Activated CD8-positive, alpha-beta memory T cell treated with anti-CD3 and anti-CD28 coated beads for 36 hours (primary cell): Measurements from ENCODE around the gene OBSCN. TPM values are rescaled to one million over a fixed set of nuclear protein-coding genes. Genes with fewer than 3 reads are reported as not detected.

Source experiments
- CTCF ChIA-PET: fragments of 350-600 bp; sonication (Branson Sonifier 250); formaldehyde crosslinking; loops from one replicate; lab custom pipeline; 2021; ENCODE audit warnings: antibody characterized with exemption; lab: Charles Lee
- POLR2A ChIA-PET: fragments of 350-600 bp; sonication (Branson Sonifier 250); formaldehyde crosslinking; loops from one replicate; lab custom pipeline; 2021; ENCODE audit warnings: antibody characterized with exemption; lab: Charles Lee
- total RNA-seq, 2 experiments: library from RNA; stranded (reverse); gene quantifications; one replicate each; pipeline ENCODE4 v1.2.3, GENCODE V29; 2021

The OBSCN gene
- total RNA-seq, 2 experiments from 2014 or later = 8.3 to 10.1 TPM

DNA sequence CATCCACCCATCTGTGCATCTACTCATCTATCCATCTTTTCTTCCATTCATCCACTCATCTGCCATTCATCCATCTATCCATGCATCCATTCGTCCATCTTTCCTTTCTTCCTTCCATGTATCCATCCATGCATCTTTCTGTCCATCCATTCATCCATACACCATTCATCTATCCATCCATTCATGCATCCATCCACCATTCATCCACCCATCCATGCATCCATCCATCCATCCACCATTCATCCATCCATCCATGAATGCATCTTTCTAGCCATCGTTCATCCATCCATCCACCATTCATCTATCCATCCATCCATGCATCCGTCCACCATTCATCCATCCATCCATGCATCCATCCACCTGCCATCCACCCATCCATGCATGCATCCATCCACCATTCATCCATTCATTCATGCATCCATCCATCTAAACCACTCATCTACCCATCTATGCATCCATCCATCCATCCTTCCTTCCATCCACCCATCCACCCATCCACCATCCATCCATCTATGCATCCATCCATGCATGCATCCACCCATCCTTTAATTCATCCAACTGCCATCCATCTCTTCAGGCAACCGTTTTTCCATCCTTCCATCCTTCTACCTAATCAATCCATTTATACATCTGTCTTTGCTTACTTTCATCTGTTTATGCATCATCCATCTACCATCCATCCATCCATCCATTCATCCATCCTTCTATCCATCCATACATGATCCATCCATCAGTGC is 111.7 kb downstream of the OBSCN start:
- CTCF ChIA-PET = no interaction called here
- POLR2A ChIA-PET = no interaction called here

DNA sequence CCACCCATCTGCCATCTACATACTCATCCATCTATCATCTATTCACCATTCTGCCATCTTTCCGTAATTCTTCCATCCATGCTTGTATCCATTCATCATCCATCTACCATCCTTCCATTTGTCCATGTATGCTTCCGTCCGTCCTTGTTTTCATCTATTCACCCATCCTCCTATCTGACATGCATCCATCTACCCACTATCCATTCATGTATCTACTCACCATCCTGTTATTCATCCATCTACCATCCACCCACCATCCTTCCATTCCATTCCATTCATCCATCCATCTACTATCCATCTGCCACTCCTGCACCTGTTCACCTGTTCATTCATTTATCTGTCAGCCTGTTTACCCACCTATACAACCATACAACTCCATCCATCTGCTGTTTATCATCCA is 112.5 kb downstream of the OBSCN start:
- ChIA-PET POLR2A (no interaction called here), CTCF (no interaction called here)

DNA sequence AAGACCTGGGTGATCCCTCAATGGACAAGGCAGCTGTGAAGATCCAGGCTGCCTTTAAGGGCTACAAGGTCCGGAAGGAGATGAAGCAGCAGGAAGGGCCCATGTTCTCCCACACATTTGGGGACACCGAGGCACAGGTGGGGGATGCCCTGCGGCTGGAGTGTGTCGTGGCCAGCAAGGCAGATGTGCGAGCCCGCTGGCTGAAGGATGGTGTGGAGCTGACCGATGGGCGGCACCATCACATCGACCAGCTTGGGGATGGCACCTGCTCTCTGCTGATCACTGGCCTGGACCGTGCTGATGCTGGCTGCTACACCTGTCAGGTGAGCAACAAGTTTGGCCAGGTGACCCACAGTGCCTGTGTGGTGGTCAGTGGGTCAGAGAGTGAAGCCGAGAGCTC is 113.6 kb downstream of the OBSCN start:
- ChIA-PET CTCF (no interaction called here), POLR2A (no interaction called here)

DNA sequence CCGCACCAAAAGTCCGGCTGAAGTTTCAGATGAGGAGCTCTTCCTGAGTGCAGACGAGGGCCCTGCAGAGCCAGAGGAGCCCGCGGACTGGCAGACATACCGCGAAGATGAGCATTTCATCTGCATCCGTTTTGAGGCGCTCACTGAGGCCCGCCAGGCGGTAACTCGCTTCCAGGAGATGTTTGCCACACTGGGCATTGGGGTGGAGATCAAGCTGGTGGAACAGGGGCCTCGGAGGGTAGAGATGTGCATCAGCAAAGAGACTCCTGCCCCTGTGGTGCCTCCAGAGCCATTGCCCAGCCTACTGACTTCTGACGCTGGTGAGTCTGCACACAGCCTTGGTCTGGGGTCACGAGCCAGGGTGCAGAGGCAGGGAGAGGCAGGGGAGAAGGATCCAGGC is 114.1 kb downstream of the OBSCN start:
- CTCF ChIA-PET = no interaction called here
- POLR2A ChIA-PET = no interaction called here

DNA sequence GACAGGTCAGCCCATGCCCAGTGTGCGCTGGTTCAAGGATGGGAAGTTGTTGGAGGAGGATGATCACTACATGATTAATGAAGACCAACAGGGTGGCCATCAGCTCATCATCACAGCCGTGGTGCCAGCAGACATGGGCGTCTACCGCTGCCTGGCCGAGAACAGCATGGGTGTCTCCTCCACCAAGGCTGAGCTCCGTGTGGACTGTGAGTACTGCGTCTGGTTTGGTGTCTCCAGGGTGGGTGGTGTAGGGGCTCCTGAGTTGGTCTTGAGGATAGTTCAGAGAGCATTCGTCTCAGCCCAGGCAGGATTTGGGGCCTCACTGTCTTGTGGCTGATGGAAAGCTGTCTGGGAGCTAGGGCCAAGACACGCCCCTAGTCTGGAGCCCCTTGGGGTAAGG is 115.6 kb downstream of the OBSCN start:
- ChIA-PET POLR2A (no interaction called here), CTCF (no interaction called here)

DNA sequence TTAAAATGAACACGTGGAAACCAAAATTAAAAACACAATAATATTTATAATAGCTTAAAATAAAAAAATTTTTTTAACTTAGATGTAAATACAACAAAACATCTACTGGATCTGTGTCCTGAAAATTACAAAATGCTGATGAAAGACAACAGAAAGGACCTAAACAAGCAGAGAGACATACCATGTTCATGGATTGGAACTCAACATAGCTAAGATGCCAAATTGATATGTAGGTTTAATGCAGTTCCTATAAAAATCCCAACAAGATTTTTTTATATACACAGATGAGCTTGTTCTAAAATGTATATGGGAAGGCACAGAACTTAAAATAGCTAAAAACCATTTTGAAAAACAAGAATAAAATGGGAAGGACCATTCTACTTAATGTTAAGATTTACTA is 117.4 kb downstream of the OBSCN start:
- POLR2A ChIA-PET = no interaction called here
- CTCF ChIA-PET = no interaction called here

DNA sequence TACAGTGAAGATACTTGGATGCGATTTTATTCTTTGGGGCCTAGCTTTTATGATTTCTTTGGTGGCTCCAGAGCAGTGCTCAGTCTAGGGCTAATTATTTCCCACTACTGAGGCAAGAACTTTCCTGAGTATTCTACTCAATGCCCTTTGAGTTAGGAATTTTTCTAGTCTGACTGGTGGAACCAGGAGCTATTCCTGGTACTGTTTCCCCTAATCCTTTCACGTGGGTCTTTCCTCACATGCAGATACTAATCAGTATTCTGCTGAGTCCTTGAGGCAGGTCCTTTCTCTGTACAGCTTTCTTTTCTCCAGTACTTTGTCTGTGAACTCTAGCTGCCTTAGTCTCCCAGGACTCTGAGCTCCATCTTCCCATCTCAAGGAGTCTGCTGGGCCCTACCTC is 122.0 kb downstream of the OBSCN start:
- ChIA-PET CTCF (no interaction called here), POLR2A (no interaction called here)

DNA sequence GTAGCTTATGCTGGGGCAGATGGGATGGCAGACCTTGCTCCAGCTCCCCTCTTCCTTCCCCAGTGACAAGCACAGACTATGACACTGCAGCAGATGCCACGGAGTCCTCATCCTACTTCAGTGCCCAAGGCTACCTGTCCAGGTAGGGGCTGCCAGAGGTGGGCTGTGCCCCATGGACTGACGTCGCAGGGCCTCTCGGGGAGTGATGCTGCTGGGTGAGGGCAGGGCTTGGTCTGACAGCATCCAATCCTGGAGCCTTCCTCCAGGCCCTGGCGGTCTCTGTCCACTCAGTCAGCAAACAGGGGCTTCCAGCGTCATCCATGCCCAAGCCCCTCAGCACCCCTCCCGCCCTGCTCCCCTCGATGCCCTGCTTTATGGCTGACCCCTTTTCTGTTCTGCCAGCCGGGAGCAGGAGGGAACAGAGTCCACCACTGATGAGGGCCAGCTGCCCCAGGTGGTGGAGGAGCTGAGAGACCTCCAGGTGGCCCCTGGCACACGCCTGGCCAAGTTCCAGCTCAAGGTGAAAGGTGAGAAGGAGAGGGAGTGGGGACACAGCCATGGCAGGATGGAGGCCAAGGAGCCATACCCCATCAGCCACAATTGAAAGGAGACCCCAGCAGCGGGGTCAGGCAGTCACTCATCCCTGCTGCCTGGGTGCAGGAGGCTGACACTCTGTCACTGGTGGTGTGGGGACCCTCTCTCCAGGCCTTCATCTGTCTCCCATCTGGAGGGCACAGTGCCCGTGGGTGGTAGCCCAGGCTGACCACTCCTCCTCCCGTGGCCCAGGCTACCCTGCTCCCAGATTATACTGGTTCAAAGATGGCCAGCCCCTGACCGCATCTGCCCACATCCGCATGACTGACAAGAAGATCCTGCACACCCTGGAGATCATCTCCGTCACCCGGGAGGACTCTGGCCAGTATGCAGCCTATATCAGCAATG is 125.2 kb downstream of the OBSCN start:
- POLR2A ChIA-PET = no interaction called here
- CTCF ChIA-PET = no interaction called here

DNA sequence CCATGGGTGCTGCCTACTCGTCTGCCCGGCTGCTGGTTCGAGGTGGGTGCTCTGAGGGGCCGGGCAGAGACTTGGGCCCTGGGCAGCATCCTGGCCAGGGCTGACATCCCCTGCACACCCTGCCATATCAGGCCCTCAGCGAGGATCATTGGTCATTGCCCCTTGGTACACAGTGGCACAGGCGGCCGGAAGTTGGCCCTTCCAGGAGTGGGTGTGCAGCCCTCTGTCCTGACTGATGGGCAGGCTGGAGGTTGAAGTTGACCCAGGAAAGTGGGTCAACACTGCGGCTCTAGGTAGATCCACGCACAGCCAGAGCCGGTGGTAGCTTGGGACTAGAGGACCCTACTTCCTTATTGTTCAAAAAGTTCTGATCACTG is 125.9 kb downstream of the OBSCN start:
- CTCF ChIA-PET = no interaction called here
- POLR2A ChIA-PET = no interaction called here

DNA sequence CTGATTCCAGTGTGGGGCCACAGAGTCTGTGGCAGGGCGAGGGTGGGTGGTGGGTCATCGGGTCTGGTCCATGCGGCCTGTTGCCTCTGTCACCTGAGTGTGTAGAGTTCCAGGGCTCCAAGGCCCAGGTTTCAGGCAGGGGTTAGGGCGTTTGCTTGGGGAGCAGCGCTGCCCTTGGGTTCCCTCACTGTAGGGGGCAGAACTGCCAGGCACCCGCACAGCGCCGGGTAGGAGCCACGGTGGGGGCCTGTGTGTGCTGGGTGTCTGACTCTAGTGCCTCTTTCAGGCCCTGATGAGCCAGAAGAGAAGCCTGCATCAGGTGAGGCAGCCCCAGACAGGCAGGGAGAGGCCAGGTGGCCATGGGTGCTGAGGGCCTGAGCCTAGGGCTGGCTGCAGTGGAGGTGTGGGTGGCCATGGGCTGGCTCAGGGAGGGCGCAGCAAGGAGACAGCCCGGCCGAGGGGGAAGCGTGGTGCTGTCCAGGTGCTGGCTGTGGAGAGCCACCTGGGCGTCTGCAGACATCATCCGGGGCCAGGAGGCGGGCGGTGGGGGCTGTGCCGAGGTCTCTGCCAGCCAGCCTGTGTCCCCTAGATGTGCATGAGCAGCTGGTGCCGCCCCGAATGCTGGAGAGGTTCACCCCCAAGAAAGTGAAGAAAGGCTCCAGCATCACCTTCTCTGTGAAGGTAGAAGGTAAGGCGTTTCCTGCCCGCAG is 126.5 kb downstream of the OBSCN start:
- ChIA-PET CTCF (no interaction called here), POLR2A (no interaction called here)

DNA sequence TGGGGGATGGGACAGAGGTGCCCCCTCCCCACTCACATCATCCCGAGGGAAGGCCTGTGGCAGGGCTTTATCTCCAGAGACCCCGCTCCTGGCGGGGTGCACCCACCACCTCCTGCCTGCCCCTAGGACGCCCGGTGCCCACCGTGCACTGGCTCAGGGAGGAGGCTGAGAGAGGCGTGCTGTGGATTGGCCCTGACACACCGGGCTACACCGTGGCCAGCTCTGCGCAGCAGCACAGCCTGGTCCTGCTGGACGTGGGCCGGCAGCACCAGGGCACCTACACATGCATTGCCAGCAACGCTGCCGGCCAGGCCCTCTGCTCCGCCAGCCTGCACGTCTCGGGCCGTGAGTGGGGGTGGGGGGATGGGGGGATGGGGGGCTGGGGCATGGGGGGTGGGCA is 127.1 kb downstream of the OBSCN start:
- ChIA-PET CTCF (no interaction called here), POLR2A (no interaction called here)

DNA sequence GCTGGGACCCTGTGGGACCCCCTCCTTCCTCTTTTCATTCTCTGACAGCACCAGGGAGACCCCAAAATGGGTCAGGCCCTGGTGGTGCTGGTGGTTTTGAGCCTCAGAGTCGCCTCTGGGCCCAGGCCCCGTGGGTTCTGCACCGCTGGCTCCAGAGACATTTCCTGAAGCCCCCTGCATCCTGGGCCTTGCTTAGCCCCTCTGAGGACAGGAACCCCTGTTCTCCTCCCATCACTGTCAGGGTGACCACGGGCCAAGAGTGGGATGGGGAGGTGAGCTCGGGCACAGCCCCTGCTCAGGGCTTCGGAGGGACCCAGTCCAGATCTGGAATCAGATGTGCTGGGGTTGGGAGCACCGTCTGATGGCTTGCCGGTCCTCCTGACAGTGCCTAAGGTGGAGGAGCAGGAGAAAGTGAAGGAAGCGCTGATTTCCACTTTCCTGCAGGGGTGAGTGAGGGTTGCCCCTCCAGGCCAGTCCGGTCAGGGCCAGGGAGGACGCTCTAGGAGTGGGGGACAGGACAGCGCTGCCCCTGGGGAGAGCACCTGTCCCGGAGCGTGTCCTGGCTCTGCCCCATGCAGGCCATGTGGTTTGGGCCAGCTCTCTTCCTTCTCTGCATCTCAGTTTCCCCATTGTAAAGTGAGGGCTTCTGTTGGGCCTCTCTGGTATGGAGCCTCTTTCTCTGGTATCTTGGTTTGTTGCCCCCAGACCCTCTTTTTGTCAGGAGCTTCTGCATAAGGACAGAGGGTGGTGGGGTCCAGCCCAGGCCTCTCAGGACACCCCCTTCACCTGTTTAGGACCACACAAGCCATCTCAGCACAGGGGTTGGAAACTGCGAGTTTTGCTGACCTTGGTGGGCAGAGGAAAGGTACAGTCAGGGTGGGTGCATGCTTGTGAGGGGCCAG is 127.8 kb downstream of the OBSCN start:
- ChIA-PET CTCF (interaction anchor here (1.0 kb wide), 1 partner anchor 45 kb away, joined by 3 read pairs; no protein-coding TSS in a partner anchor), POLR2A (no interaction called here)

DNA sequence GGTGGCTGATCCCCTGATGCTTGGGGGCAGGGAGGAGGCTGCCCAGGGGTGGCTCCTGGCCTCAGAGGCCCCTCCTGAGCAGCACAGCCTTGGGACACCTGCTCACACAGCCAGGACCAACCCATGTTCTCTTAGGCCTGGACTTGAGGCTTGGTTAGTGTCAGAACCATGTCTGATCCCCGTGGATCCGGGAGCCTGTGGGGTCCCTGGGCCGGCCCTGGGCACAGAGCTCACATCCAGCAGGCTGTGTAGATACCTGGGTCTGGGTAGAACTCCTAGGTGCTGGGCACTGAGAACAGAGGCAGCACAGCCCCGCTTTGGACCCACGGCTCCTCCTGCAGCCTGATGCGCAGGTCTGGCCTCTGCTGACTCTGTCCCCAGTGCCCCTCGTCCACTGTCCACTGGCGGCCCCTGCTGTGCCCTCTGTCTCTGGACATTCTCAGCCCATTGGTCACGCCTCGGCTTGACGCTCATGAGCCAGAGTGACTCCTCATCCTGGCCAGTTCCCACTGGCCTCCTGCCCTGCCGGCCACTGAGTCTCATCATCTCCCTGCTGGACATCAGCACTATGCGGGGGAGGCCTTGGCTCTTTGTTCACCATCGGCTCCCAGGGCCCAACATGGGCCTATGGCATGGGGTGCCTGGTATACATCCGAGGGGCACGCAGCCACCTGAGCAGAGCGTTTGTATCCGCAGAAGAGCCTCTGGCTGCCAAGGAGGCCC is 128.6 kb downstream of the OBSCN start:
- CTCF ChIA-PET = interaction anchor here (1.0 kb wide), 1 partner anchor 46 kb away, joined by 3 read pairs; no protein-coding TSS in a partner anchor
- POLR2A ChIA-PET = no interaction called here

DNA sequence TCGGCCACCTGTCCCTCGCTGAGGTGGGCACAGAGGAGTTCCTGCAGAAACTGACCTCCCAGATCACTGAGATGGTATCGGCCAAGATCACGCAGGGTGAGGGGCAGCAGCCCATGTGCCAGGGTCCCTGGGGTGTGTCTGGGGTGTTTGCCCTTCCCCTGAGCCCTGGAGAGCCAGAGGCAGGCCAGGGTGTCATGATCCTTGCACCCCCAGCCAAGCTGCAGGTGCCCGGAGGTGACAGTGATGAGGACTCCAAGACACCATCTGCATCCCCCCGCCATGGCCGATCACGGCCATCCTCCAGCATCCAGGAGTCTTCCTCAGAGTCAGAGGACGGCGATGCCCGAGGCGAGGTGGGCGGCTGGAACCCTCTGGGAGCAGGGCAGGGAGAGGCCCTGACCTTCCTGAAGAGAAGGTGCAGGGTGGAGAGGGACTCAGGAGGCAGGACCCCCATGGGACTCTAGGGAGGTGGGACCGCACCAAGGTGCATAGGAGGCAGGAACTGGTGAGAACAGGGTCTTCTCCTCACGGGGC is 129.3 kb downstream of the OBSCN start:
- CTCF ChIA-PET = no interaction called here
- POLR2A ChIA-PET = no interaction called here

DNA sequence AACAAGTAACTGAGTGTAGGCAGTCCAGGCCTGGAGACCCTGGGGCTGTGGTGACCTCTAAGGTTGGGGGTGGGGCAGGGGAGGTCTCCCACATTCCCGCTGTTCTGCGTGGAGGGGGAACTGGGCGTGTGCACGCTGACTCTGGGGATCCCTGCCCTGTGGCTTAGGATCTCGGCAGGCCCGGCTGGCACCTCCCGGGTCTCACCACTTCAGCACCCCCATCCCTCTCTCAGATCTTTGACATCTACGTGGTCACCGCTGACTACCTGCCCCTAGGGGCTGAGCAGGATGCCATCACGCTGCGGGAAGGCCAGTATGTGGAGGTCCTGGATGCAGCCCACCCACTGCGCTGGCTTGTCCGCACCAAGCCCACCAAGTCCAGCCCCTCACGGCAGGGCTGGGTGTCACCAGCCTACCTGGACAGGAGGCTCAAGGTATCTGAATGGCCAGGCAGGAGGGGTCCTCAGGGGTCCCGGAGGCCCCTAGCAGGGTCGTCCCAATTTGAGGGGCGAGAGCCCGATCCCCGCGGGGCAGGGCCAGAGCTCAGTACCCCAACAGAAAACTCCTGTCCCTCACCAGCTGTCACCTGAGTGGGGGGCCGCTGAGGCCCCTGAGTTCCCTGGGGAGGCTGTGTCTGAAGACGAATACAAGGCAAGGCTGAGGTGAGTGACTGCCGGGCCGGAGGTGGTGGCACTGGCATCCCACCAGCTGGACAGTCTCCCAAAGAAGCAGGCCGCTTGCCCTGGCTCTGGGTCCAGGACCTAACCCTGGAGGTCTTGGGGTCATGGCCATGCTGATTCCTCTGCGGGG is 130.1 kb downstream of the OBSCN start:
- CTCF ChIA-PET = no interaction called here

DNA sequence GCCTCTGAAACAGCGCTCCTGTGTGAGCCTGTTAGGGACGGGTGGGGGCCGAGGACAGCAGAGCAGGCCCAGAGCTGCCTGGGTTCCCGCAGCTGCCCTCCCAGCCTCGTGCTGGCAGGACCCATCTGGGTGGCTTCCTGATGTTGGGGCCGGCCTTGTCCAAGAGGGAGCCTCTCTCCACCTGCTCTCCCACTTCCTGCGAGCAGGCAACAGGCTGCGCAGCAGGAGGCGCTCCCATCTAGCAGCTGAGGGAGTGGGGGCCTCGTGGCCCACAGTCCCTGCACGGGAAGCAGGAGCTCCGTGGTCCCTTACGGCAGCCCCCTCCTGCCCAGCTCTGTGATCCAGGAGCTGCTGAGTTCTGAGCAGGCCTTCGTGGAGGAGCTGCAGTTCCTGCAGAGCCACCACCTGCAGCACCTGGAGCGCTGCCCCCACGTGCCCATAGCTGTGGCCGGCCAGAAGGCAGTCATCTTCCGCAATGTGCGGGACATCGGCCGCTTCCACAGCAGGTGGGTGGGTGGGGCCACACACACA is 130.7 kb downstream of the OBSCN start:
- ChIA-PET POLR2A (no interaction called here), CTCF (no interaction called here)

More for the DNA sequence above, 130.1 kb downstream of the OBSCN start:
- POLR2A ChIA-PET = no interaction called here

DNA sequence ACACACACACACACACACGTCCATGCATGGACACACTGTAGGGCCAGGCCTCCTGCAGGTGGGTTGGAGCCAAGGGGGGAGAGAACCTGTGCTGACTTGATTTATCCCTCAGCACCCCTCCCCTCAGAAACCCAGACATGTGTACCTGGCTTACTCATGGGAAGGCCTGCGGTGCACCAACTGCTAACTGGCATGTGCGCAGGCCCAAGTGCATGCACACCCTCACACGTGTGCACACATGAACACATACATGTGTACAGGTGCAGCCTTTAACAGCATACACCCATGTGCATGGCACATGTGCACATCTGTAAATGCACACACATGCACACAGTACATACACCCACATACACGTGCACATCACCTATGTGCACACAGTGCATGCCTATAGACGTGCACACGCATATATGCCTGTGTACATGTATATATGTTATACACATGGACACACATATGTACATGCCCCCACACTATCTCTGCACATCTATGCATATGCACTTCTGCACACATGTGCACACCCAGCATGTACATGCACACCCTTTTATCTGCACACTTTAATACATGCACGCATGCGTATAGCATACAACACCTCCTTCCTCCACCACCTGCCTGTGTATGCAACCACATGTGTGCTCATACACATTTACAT is 131.3 kb downstream of the OBSCN start:
- ChIA-PET POLR2A (no interaction called here), CTCF (no interaction called here)
